ENCODE results near the gene KLHL25.

Gene KLHL25

GRCh38 chr15:85780225-85780985 is 14.3 kb downstream of the KLHL25 start:
- in situ Hi-C loops (cut with HindIII; ENCODE audit: low pct_unique_long_range_greater_than_20kb, low sequenced_read_pairs) = no loop called here
- no peak for TF ChIP-seq JUND (IDR thresholded peaks at IDR 0.05; ENCODE audit: low read depth)
- no peak for DNase-seq (ENCODE audit: low read depth in 1 of 2, low spot score in 1 of 2)

DNA sequence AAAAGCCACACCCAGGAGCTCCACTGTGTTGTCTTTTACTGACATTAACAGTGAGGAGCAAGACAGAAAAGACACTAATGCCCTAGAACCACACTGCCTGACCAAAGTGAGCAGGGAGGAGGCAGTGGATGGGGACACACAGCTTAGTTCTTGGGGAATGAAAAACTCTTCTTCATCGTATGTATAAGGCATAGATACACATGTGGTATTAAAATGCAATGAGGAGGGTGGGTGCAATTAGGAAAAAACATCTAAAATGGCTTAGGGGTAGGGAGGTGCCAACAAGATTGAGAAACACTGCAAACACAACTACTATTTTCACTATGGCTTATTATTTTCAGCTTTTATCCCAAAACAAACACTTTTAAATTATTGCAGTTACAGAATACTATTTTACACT is 15.5 kb downstream of the KLHL25 start:
- in situ Hi-C loops (cut with HindIII; ENCODE audit: low pct_unique_long_range_greater_than_20kb, low sequenced_read_pairs) = no loop called here
- DNase-seq (ENCODE audit: low read depth in 1 of 2, low spot score in 1 of 2) = no peak
- no peak for TF ChIP-seq JUND (IDR thresholded peaks at IDR 0.05; ENCODE audit: low read depth)

GRCh38 chr15:85778107-85778776 is 16.5 kb downstream of the KLHL25 start:
- TF ChIP-seq JUND (IDR thresholded peaks at IDR 0.05; ENCODE audit: low read depth) = no peak
- no peak for DNase-seq (ENCODE audit: low read depth in 1 of 2, low spot score in 1 of 2)
- in situ Hi-C loops (cut with HindIII; ENCODE audit: low pct_unique_long_range_greater_than_20kb, low sequenced_read_pairs) = no loop called here

DNA sequence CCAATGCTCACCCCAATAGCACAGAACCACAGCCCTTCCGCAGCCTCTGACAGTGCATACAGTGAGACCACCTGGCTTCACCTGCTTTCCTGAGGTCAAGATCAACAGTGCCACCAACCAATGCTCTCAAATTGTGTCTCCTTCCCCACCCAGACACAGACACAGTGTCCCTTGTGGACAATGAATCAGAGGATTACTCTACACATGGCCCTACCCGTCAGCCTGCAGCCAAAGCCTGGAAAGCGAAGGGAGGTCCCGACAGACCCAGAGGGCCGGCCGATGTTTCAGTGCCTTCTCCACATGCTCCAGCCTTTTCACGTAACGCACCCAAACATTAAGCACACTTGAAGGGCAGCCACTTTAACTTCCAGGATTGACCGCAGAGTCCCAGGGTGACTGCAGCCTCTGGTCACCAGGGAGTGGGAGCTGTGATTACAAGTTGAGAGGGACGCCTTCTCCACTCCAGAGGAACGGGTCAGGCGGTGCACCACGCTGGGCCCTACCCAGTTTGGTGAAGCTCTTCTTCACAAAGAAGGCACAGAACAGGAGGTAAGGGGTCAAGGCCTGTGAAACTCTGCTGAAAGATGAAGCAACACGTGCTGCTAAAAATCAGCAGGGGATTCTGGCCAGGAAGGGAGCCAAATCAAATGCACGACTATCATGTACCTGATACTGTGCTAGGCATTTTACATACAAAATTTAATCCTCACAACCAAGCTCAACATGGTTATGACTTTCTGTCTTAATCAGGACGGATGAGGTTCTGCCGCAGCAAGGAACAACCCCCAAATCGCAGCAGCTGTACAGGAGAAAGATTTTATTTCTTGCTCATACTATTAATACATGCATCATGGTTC is 17.2 kb downstream of the KLHL25 start:
- in situ Hi-C loops (cut with HindIII; ENCODE audit: low pct_unique_long_range_greater_than_20kb, low sequenced_read_pairs) = no loop called here
- no peak for DNase-seq (ENCODE audit: low read depth in 1 of 2, low spot score in 1 of 2)
- no peak for TF ChIP-seq JUND (IDR thresholded peaks at IDR 0.05; ENCODE audit: low read depth)

DNA sequence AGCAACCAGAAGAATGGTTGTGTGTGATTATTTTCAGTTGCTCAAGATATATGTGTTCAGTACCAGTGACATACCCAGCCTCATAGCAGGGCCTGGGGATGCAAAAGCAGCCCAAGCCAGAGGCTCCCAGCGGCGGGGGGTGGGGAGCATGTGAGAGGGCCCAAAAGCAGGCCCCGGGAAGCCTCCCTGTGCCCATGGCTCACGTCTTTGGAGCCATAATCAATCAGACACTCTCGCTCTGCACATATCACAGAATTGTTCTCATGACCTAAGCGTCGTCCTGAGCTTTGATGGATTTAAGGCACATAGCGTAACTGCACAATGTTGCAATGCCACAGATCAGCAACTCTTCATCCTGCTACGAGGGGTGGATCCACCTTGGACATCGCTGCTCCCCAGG is 20.8 kb downstream of the KLHL25 start:
- in situ Hi-C loops (cut with HindIII; ENCODE audit: low pct_unique_long_range_greater_than_20kb, low sequenced_read_pairs) = no loop called here

DNA sequence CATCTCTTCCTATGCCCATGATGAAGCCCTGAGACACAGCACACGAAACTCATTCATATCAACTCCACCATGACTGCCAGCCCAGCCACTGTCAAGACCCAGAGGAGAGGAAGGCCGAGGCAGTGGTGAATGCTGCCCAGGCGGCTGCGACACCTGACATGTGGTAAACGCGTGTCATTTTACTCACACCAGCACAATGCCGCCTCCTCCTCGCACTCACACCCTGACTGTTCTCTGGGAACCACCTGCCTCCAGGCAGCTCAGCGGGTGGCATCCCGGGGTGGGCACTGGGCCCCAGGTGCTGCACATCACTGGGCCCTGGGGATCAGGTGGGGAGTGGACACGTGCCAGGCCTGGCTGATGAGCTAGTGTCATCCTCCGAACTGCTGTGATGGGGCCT is 21.5 kb downstream of the KLHL25 start:
- no peak for TF ChIP-seq JUND (IDR thresholded peaks at IDR 0.05; ENCODE audit: low read depth)
- in situ Hi-C loops (cut with HindIII; ENCODE audit: low pct_unique_long_range_greater_than_20kb, low sequenced_read_pairs) = no loop called here
- no peak for DNase-seq (ENCODE audit: low read depth in 1 of 2, low spot score in 1 of 2)

More for the DNA sequence above, 20.8 kb downstream of the KLHL25 start:
- TF ChIP-seq JUND (IDR thresholded peaks at IDR 0.05; ENCODE audit: low read depth) = no peak
- no peak for DNase-seq (ENCODE audit: low read depth in 1 of 2, low spot score in 1 of 2)

DNA sequence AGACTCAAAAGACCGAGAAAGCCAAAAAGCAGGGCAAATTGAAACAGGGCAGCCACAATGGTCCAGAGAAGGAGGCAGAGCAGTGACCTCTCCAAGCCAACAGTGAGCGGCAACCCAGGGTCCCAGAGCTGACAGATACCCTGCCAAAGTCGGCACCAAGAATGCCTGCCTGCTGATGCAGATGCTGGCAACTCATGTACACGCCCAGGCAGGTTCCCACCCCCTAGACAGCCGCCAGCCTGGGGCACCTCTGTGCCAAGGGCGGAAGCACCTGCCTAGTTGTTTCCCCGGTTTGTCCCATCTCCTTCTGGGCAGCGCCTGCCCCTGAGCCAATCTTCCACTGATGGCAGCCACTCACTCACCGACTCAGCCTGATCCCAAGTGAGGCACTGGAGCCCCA is 22.1 kb downstream of the KLHL25 start:
- in situ Hi-C loops (cut with HindIII; ENCODE audit: low pct_unique_long_range_greater_than_20kb, low sequenced_read_pairs) = no loop called here
- no peak for DNase-seq (ENCODE audit: low read depth in 1 of 2, low spot score in 1 of 2)
- TF ChIP-seq JUND (IDR thresholded peaks at IDR 0.05; ENCODE audit: low read depth) = no peak

DNA sequence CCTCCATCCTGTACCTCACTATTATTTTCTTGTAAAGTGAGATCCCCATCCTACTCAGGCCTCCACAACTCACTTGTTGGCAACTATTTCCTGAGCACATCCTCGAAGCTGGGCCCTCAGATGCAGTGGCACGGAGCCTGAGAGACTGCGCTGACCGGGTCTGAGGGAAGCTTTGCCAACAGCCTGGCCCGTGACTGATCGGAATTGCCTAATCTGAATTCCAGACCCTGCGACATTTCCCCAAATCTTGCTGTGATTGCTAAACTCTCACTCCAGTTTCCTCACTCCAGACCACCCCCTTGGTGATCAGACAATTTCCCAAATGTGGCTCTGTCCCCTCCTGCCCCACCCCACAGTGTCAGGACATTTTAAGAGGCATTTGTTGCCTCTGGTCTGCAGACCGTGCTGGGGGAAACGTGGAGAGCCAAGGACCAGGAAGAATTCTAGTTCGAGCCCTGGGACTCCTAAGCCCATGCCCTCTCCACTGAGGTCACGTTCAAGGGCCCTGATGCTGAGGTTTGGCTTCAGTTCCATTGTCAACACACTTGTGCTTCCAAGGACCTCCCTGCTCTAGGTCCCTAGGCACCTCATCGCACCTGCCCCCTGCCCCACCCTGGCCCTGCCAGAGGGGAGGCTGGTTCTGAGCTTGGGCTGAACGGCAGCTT is 22.8 kb downstream of the KLHL25 start:
- no peak for TF ChIP-seq JUND (IDR thresholded peaks at IDR 0.05; ENCODE audit: low read depth)
- in situ Hi-C loops (cut with HindIII; ENCODE audit: low pct_unique_long_range_greater_than_20kb, low sequenced_read_pairs) = no loop called here

DNA sequence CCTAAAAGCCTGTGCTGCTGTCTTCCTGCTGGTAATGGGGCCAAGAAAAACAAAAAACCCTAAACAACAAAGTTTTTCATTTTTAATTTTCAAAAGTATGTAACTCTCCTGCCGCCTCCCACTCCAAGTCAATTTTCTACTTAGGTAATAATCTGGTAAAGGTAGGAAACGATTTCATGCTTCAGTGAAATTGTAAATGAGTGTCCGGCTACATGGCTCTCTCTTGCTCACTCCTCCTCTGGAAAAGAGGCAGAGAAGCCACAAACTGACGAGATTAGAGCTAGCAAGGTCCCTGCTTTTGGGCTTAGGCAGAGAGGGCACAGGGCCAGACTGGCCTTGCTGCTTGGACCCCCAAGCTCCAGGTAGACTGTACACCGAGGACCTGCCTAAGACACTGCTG is 23.5 kb downstream of the KLHL25 start:
- in situ Hi-C loops (cut with HindIII; ENCODE audit: low pct_unique_long_range_greater_than_20kb, low sequenced_read_pairs) = no loop called here
- TF ChIP-seq JUND (IDR thresholded peaks at IDR 0.05; ENCODE audit: low read depth) = no peak
- no peak for DNase-seq (ENCODE audit: low read depth in 1 of 2, low spot score in 1 of 2)

More for the DNA sequence above, 22.8 kb downstream of the KLHL25 start:
- DNase-seq (ENCODE audit: low read depth in 1 of 2, low spot score in 1 of 2) = no peak

- no peak for DNase-seq (ENCODE audit: low read depth in 1 of 2, low spot score in 1 of 2)
- in situ Hi-C loops (cut with HindIII; ENCODE audit: low pct_unique_long_range_greater_than_20kb, low sequenced_read_pairs) = no loop called here
- TF ChIP-seq JUND (IDR thresholded peaks at IDR 0.05; ENCODE audit: low read depth) = no peak
Observed at GRCh38 chr15:85770096-85771041, 24.4 kb downstream of the KLHL25 start.

DNA sequence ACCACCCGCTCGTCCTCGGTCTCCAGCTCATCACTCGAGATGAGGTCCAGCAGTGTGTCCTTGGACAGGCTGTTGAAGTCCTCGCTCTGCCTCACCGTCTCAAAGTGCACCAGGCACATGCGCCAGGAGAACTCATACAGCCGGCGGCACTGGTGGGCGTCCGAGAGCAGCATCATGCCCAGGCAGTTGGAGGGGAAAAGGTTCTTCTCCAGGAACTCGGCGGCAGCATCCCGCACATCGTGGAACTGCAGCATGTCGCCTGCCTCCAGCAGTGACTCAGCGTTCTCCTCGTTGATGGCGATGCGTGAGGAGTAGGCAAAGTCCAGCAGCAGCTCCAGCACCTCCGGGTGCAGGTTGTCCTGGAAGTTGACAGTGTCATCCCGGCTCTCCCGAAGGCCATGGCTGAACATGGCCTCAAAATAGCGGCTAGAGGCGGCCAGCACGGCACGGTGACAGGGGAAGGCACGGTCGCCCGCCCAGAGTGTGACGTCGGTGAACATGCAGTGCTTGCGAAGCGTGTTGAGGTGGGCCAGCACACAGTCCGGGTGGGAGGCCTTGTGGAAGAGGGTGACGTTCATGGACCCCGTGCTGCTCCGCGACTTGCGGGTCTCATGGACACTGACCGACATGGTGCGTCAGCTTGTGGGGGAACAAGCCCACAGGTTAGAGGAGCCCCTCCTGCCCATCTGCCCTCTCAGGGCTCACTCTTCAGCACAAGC is 25.4 kb downstream of the KLHL25 start:
- no peak for TF ChIP-seq JUND (IDR thresholded peaks at IDR 0.05; ENCODE audit: low read depth)
- DNase-seq (ENCODE audit: low read depth in 1 of 2, low spot score in 1 of 2) = no peak
- in situ Hi-C loops (cut with HindIII; ENCODE audit: low pct_unique_long_range_greater_than_20kb, low sequenced_read_pairs) = no loop called here

Data from T47D (cell line).